Measurements from ENCODE around the gene RABGGTA. TPM values are rescaled to one million over a fixed set of nuclear protein-coding genes. Genes with fewer than 3 reads are reported as not detected.

Gene RABGGTA
- polyA plus RNA-seq, 3 donors: 34.5 to 125 (median 35.4) TPM

GRCh38 chr14:24307156-24307574, 35.8 kb upstream of the RABGGTA start:
- WGBS (ENCODE audit: insufficient coverage): 86% methylated on average over 11 of the region's 11 CpGs
- Histone ChIP-seq H3K4me1 (ENCODE audit: control insufficient read depth in 1 of 2, insufficient read depth in 2 of 2, low read length in 2 of 2) (peaks cover 40 to 47% of the 10 kb centered on the region in 2 donors), H2AFZ (ENCODE audit: insufficient read depth, low read depth, low read length, poor library complexity, severe bottlenecking) (no peak overlapping the region), H3K9ac (ENCODE audit: insufficient read depth, low read length, poor library complexity, severe bottlenecking) (no peak overlapping the region), H3K9me3 (replicated peaks in 1 of 2; ENCODE audit: control insufficient read depth in 1 of 2, insufficient read depth in 1 of 2, low read length in 2 of 2) (no peaks in the 10 kb centered on the region), H3K27me3 (ENCODE audit: control insufficient read depth in 2 of 2, insufficient read depth in 2 of 2, low read length in 2 of 2) (no peaks in the 10 kb centered on the region), H3K27ac (ENCODE audit: low read depth in 1 of 2, low read length in 2 of 2) (peak overlapping the region in 1 of 2 donors; percentile 57), H3K4me2 (replicated peaks; ENCODE audit: extremely low read depth, low read length, poor library complexity, severe bottlenecking) (no peak overlapping the region), H3K4me3 (replicated peaks in 1 of 3; ENCODE audit: low read depth in 2 of 3, low read length in 3 of 3) (no peak overlapping the region), H3K36me3 (replicated peaks in 1 of 2; ENCODE audit: control insufficient read depth in 1 of 2, insufficient read depth in 2 of 2, low read length in 2 of 2) (peaks cover 61 to 70% of the 10 kb centered on the region in 2 donors), H3K79me2 (ENCODE audit: insufficient read depth, low read length) (peaks cover 80% of the 10 kb centered on the region), H4K20me1 (ENCODE audit: insufficient read depth, low read length) (peaks cover 62% of the 10 kb centered on the region)
- Mint-ChIP-seq H3K27me3 (ENCODE audit: low read depth in 3 of 3) (no peaks in the 10 kb centered on the region), H3K27ac (peak overlapping the region in 5 of 7 donors; percentile 22 to 83 (median 60)), H3K4me1 (peaks cover 43% of the 10 kb centered on the region), H3K9me3 (peaks cover 0 to 2% (median 0%) of the 10 kb centered on the region in 7 donors), H3K36me3 (peaks cover 71 to 79% of the 10 kb centered on the region in 2 donors), H3K4me3 (no peak overlapping the region)
- no peak for DNase-seq
- no peak for TF ChIP-seq CTCF (IDR thresholded peaks at IDR 0.05)
- intact Hi-C loops (cut with micrococcal nuclease): loop anchor here in 1 of 2 donors (10.0 kb wide), 1 partner anchor 92 kb away; the partner anchor contains the start of genes CHMP4A and MDP1

- Histone ChIP-seq H2AFZ (ENCODE audit: insufficient read depth, low read depth, low read length, poor library complexity, severe bottlenecking) (no peak overlapping the region), H3K4me3 (replicated peaks in 1 of 3; ENCODE audit: low read depth in 2 of 3, low read length in 3 of 3) (no peak overlapping the region), H3K79me2 (ENCODE audit: insufficient read depth, low read length) (peaks cover 79% of the 10 kb centered on the region), H3K9me3 (replicated peaks in 1 of 2; ENCODE audit: control insufficient read depth in 1 of 2, insufficient read depth in 1 of 2, low read length in 2 of 2) (no peaks in the 10 kb centered on the region), H3K4me2 (replicated peaks; ENCODE audit: extremely low read depth, low read length, poor library complexity, severe bottlenecking) (no peak overlapping the region), H4K20me1 (ENCODE audit: insufficient read depth, low read length) (peaks cover 45% of the 10 kb centered on the region), H3K4me1 (ENCODE audit: control insufficient read depth in 1 of 2, insufficient read depth in 2 of 2, low read length in 2 of 2) (peaks cover 30 to 39% of the 10 kb centered on the region in 2 donors), H3K27me3 (ENCODE audit: control insufficient read depth in 2 of 2, insufficient read depth in 2 of 2, low read length in 2 of 2) (no peaks in the 10 kb centered on the region), H3K36me3 (replicated peaks in 1 of 2; ENCODE audit: control insufficient read depth in 1 of 2, insufficient read depth in 2 of 2, low read length in 2 of 2) (peaks cover 70 to 72% of the 10 kb centered on the region in 2 donors), H3K9ac (ENCODE audit: insufficient read depth, low read length, poor library complexity, severe bottlenecking) (no peak overlapping the region), H3K27ac (ENCODE audit: low read depth in 1 of 2, low read length in 2 of 2) (no peak overlapping the region)
- H3K9me3 Mint-ChIP-seq: no peaks in the 10 kb centered on the region
- H3K4me1 Mint-ChIP-seq: peaks cover 39% of the 10 kb centered on the region
- peaks cover 76 to 79% of the 10 kb centered on the region in 2 donors for H3K36me3 Mint-ChIP-seq
- intact Hi-C loops (cut with micrococcal nuclease): loop anchor here in 1 of 2 donors (10.0 kb wide), 1 partner anchor 89 kb away; the partner anchor contains the start of genes CHMP4A and MDP1
- no peak for TF ChIP-seq CTCF (IDR thresholded peaks at IDR 0.05)
- H3K4me3 Mint-ChIP-seq: no peak overlapping the region
- 97% methylated on average over 11 of the region's 11 CpGs for WGBS (ENCODE audit: insufficient coverage)
- DNase-seq: no peak
- peak overlapping the region in 5 of 7 donors; percentile 1 to 73 (median 46) for H3K27ac Mint-ChIP-seq
- H3K27me3 Mint-ChIP-seq (ENCODE audit: low read depth in 3 of 3): peaks cover 0 to under 1% (median 0%) of the 10 kb centered on the region in 3 donors
Observed at GRCh38 chr14:24304019-24304387, 32.6 kb upstream of the RABGGTA start.
